ENCODE data around the gene GLIPR2. TPM values are rescaled to one million over a fixed set of nuclear protein-coding genes. Genes with fewer than 3 reads are reported as not detected.

Gene GLIPR2
- total RNA-seq, 1 donor from 2014 or later, result 6.3 TPM

- H3K27ac Mint-ChIP-seq (ENCODE audit: unreplicated experiment), result no peak overlapping the region
- no peaks in the 10 kb centered on the region for H3K9me3 Mint-ChIP-seq (ENCODE audit: unreplicated experiment)
- no peak for TF ChIP-seq CTCF (IDR thresholded peaks at IDR 0.05; ENCODE audit: unreplicated experiment)
These were observed 19.9 kb upstream of the GLIPR2 start for GRCh38 chr9:36116593-36116992.

GRCh38 chr9:36118201-36118600 is 18.3 kb upstream of the GLIPR2 start:
- Mint-ChIP-seq H3K36me3 (ENCODE audit: low read depth, unreplicated experiment) (peaks cover 46% of the 10 kb centered on the region), H3K27ac (ENCODE audit: unreplicated experiment) (no peak overlapping the region), H3K4me3 (ENCODE audit: unreplicated experiment) (peak overlapping the region; percentile 24)

More at GRCh38 chr9:36116593-36116992, 19.9 kb upstream of the GLIPR2 start:
- Mint-ChIP-seq H3K4me1 (ENCODE audit: unreplicated experiment) (no peaks in the 10 kb centered on the region), H3K27me3 (ENCODE audit: unreplicated experiment) (no peaks in the 10 kb centered on the region), H3K36me3 (ENCODE audit: low read depth, unreplicated experiment) (peaks cover 35% of the 10 kb centered on the region), H3K4me3 (ENCODE audit: unreplicated experiment) (peak overlapping the region; percentile 59)
- no peak for DNase-seq (ENCODE audit: low spot score)

GRCh38 chr9:36118706-36119105 is 17.8 kb upstream of the GLIPR2 start:
- Mint-ChIP-seq H3K27ac (ENCODE audit: unreplicated experiment) (no peak overlapping the region), H3K36me3 (ENCODE audit: low read depth, unreplicated experiment) (peaks cover 46% of the 10 kb centered on the region), H3K9me3 (ENCODE audit: unreplicated experiment) (no peaks in the 10 kb centered on the region), H3K27me3 (ENCODE audit: unreplicated experiment) (no peaks in the 10 kb centered on the region), H3K4me3 (ENCODE audit: unreplicated experiment) (peak overlapping the region; percentile 53), H3K4me1 (ENCODE audit: unreplicated experiment) (no peaks in the 10 kb centered on the region)
- no peak for DNase-seq (ENCODE audit: low spot score)
- no peak for TF ChIP-seq CTCF (IDR thresholded peaks at IDR 0.05; ENCODE audit: unreplicated experiment)

More at GRCh38 chr9:36118201-36118600, 18.3 kb upstream of the GLIPR2 start:
- H3K27me3 Mint-ChIP-seq (ENCODE audit: unreplicated experiment), result no peaks in the 10 kb centered on the region
- no peak for DNase-seq (ENCODE audit: low spot score)
- no peaks in the 10 kb centered on the region for H3K4me1 Mint-ChIP-seq (ENCODE audit: unreplicated experiment)
- no peaks in the 10 kb centered on the region for H3K9me3 Mint-ChIP-seq (ENCODE audit: unreplicated experiment)
- TF ChIP-seq CTCF (IDR thresholded peaks at IDR 0.05; ENCODE audit: unreplicated experiment), result no peak

- Mint-ChIP-seq H3K4me1 (ENCODE audit: unreplicated experiment) (no peaks in the 10 kb centered on the region), H3K27ac (ENCODE audit: unreplicated experiment) (peak overlapping the region; percentile 20), H3K4me3 (ENCODE audit: unreplicated experiment) (peak overlapping the region; percentile 38), H3K9me3 (ENCODE audit: unreplicated experiment) (no peaks in the 10 kb centered on the region), H3K27me3 (ENCODE audit: unreplicated experiment) (no peaks in the 10 kb centered on the region), H3K36me3 (ENCODE audit: low read depth, unreplicated experiment) (peaks cover 46% of the 10 kb centered on the region)
- no peak for DNase-seq (ENCODE audit: low spot score)
- TF ChIP-seq CTCF (IDR thresholded peaks at IDR 0.05; ENCODE audit: unreplicated experiment), result no peak
These were observed 17.1 kb upstream of the GLIPR2 start for GRCh38 chr9:36119476-36119875.

- no peak for DNase-seq (ENCODE audit: low spot score)
- H3K36me3 Mint-ChIP-seq (ENCODE audit: low read depth, unreplicated experiment), result peaks cover 46% of the 10 kb centered on the region
- H3K9me3 Mint-ChIP-seq (ENCODE audit: unreplicated experiment), result no peaks in the 10 kb centered on the region
- H3K4me1 Mint-ChIP-seq (ENCODE audit: unreplicated experiment), result no peaks in the 10 kb centered on the region
- H3K27ac Mint-ChIP-seq (ENCODE audit: unreplicated experiment), result no peak overlapping the region
- no peak overlapping the region for H3K4me3 Mint-ChIP-seq (ENCODE audit: unreplicated experiment)
- no peak for TF ChIP-seq CTCF (IDR thresholded peaks at IDR 0.05; ENCODE audit: unreplicated experiment)
- peaks cover 2% of the 10 kb centered on the region for H3K27me3 Mint-ChIP-seq (ENCODE audit: unreplicated experiment)
These were observed 15.8 kb upstream of the GLIPR2 start for GRCh38 chr9:36120705-36121104.
